Measurements from ENCODE around the gene EIF2D.
A peak's percentile ranks its signal among the peaks of the same experiment; 100 is the strongest.
"Not testable (repeated sequence)": the region's sequence is repeated elsewhere in the genome, so short reads cannot be mapped to it uniquely, and the experiment has no call there.

The EIF2D gene, protein sequence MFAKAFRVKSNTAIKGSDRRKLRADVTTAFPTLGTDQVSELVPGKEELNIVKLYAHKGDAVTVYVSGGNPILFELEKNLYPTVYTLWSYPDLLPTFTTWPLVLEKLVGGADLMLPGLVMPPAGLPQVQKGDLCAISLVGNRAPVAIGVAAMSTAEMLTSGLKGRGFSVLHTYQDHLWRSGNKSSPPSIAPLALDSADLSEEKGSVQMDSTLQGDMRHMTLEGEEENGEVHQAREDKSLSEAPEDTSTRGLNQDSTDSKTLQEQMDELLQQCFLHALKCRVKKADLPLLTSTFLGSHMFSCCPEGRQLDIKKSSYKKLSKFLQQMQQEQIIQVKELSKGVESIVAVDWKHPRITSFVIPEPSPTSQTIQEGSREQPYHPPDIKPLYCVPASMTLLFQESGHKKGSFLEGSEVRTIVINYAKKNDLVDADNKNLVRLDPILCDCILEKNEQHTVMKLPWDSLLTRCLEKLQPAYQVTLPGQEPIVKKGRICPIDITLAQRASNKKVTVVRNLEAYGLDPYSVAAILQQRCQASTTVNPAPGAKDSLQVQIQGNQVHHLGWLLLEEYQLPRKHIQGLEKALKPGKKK

DNA sequence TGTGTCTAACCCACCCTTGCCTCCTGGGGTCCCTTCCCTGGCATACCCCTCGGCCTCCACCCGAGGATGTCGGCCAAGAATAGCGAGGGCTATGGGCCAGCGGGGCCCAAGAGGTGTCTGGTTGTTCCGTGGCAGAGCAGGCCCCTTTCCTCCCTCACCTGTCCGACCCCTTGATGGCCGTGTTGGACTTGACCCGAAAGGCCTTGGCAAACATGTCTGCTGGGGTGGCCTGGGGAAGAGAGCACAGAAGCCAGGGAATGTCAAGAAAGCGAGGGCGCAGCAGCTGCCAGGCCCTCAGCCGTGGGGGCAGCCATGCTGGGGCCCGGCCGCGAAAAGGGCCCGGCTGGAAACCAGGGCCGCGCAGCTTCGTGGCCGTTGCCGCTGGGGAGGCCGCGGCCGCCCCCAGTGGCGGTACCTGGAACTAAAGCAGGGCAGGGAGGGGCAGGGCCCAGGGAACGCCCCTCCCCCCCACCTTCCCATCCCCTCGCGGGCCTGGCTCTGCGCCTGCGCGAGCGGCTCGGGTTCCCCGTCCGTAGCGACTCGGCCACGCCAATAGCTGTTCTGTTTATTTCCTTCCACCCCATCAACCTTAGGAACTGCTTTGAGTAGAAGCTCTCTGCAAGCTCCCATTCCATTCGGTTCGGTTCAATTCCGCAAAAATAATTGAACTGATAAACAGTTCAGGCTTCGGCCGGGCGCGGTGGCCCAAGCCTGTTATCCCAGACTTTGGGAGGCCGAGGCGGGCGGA lies at the start of gene EIF2D:
TSS of gene EIF2D (minus strand) at position 337 of the 748 bp plus-strand sequence. CDS start at position 214, 123 bp downstream.
- DNase-seq: peak; percentile 82

DNA sequence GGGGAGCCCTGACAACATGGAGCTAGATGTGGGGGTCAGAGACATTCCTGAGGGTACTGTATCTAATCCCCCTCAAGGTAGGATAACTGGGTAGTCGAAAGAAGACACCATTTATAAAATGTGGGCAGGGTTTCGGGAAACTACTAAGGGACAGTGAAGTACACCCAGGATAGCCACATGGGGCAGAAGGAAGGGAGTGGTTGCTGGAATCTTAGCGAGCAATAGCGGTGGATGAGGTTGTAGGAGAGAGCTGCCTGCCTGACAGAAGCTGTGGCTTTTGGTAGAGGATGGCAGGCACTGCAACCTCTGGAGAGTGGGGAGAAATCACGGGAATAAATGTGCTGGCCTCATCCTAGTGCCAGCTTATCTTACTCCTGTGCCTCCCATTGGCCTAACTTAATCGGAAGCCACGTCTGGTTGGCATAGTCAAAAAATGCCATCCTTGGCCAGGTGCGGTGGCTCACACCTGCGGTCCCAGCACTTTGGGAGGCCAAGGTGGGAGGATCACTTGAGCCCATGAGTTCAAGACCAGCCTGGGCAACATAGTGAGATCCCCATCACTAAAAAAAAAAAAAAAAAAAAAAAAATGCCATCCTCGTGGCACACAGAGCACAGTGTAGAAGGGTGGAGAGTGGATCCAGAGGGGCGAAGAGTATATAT lies 49.0 kb upstream of the EIF2D start:
- no peak for DNase-seq

DNA sequence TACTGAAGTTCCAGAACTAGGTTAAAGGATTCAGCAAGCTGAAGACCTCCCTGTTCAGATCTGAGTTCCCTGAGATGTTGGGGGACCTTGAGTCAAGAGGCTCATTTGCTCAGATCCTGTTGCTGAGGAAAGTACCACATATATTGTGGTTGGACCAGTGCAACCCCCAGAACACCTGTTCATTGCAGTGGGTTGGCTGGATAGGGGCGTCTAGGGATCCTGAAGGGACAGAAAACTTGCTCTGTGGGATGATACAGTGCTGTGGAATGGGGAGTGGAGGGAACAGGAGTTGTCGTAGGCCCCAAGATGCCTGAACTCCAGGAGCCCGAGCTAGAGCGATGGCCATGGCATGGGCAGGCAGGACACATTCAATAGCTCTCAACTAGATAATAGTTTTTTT lies 47.9 kb upstream of the EIF2D start:
- no peak for DNase-seq

DNA sequence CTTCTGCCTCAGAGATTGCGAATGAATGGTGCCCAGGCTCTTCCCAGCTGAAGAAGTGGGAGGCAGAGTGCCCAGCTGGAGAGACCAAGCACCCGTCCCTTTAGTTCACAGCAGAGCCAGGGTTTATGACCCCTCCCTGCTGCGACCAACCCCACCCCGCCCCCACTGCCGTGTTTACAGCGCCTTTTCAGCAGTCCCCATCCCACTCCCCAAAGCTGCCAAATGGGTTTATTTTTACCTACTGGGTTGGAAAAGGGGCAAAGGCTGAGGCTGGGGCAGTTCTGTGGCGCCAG lies 46.7 kb upstream of the EIF2D start:
- no peak for DNase-seq

DNA sequence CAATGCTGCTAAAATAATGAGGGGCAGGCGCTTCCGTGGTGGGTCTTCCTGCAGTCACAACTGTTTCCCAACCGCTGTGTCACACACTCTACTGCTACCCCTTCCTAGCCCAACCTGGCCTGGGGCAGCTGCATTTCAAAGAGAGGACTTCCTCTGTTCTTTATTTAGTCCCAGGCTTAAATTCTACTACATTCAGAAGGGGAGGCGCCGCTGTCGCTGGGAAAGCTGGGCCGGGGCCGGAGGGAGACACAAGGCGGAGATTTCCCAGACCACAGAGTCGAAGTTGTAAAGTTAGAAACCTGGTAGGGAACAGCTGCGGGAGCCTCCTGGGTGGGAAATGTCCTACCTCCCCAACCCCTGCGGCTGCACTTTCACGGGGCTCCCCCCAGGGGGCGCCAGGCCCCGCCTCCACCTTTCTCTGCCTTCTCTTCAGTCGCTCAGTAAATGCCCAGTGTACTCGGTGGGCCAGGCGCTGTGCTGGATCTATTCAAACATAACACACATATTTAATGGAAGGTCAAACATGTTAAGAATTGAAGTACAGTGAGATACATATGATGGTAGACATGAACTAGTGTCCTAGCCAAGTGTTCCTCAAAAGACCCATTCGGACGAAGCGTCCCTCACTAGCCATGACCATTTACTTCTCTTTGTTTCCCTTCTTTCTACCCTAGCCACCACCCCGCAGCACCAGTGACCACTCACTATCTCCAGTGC lies 46.2 kb upstream of the EIF2D start:
- no peak for DNase-seq

DNA sequence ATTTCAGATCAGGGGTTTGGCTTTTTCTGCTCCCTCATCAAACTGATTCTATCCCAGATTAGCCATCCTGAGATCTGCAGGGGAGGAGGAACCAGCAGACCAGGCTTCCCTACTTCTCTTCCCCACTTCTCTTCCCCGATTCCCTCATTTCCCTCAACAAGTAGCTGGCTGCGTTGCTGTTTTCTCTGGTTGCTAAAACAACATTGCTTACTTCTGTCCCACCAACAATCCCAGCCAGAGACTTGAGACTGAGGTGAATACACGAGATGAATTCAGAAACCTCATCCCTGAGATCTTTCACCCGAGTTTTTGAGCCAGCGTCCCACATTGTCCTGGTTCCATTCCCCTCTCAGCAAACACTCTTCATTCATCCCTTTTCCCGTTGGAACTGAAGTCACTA lies 45.5 kb upstream of the EIF2D start:
- DNase-seq: no peak

DNA sequence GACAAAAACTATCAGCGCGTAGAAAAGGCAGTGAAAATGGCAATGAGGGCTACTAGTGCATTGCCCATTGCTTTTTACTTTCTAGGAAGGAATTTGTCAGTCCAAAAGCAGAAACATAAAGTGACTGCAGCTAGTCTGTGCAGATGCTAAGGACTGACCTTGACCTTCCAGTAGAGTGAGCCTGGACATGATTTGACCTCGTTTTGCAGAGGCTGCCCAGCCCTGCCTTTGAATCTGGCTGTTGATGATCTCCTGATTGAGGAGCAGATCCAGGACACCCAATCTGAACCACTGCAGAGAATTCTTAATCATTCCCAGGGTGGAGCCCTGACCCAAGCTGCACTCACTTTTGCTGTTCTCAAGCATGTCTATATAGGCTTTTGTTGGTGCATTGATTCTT lies 44.7 kb upstream of the EIF2D start:
- DNase-seq: no peak

DNA sequence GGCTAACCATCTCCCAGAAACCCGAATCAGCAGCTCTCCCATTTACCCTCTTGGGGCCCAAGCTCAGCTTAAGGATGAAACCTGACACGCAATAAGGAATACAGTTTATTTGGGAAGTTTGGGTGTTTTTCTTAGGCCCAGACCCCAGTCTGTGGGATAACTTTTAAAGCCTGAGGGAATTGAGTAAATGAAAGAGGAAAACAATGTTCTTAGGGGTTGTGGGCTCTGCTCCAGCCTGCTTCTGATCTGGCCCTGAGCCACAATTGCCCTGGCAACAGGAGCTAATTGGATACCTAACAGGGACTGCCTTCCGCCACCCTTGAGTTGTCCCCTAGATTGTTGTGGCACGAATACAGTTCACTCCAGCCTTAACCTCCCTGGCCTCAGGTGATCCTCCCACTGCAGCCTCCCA lies 43.2 kb upstream of the EIF2D start:
- no peak for DNase-seq

DNA sequence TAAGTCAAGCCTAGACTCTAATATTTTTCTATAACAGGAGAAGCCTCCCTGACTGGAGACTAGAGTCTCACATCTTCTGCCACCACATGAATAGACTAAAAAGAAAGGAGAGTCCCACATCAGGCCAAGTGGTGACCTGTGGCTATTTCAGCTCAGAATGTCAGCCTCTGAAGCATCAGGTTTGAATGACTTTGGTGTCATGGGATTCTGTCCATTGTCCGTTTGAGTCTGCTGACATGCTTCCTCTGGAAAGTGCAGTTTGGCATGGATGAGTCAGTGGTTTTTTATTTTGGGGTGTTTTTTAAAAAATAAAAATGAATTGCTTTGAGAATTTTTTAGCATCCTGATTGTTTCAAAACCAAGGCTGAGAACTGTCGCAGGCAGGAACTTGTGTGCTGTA lies 42.6 kb upstream of the EIF2D start:
- no peak for DNase-seq

DNA sequence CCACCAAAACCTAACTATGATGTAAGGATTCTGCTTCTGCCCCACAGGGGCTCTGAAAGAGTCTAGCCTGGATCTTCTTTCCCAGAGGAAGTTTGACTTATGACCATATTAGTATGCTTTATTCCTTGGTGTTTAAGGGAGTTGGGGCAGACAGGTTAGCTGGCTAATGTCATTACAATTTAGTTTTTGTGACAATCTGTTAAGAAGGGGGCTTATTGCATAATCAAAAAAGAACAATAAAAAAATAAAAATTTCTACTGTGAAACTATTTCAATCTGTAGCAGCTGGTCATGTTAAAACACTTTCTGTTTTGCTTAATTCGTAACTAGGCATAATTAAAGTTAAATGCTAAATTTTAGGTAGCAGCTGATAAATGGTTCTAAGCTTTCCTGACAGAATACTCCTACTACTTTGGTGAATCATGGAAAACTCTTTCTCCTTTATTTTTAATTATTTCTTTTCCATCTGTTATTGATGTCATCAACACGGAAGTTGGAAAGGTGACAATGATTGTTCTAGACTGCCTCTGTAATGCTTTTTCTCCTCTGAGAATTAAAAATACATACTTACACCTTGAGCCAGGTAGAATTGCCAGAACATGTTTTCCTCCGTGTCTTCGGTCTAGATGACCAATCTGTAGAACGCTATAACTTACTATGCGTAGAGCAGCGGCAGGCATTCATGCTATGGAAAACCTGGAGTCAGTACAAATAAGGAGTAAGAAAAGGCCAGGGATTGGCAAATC lies 41.6 kb upstream of the EIF2D start:
- DNase-seq: no peak

DNA sequence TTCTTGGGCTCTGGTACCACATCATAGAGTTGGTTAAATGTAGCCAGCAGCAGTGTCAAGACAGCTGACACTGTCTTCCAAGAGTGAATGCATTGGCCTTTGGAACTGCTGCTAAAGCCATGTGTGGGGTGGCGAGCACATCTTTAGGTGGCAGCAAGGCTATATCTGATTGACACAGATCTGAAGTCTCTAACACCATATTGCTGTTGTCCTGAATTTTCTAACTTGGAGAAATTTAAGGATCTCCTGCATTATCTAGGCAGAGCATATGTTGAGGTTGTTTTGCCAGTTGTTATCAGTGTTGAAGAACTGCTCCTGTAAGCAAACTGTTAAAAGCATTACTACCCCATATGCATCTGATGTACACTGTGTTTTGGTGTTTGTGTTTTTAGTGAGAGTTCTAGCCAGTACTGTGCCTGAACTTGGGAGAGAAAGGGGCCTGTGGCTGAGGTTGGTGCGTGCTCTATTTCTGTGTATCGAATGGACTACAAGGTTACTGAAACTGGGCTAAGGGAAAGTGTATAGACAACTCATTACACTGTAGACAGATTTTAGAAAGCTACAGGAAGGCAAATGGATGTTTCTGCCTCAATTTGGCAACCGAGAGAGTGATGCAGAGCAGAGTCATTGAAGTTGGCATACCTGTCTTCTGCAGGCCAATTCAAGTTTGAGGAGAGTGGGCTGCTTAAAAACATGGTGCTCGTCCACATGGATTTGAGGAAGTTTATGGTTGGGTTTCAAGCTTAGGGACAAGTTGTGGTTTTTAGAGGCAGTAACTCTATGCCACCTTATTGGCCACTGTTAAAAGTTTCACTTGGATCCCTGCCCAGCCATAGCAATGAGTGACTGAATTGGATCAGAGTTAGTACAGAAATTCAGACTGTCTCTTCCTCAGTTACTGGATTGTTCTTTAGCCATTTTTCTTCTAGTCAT lies 40.0 kb upstream of the EIF2D start:
- no peak for DNase-seq

DNA sequence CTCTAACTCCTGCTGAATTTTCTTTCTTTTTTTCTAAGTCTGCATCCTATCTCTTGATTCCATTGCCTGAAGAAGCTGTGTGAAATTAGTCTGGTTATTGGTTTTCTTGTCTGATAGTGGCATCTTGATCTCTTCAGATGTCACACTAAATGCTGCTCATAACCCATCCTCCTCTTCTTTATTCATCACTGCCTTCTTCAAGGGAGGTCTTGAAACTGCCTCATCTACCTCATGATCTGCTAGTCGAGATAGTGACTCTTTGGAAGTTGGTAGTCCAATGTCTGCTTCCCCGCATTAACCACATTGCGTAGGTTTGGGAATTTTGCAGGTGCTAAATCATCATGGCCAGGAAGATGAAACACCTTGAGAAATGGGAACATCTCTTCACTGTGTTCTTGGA lies 38.7 kb upstream of the EIF2D start:
- DNase-seq: no peak

DNA sequence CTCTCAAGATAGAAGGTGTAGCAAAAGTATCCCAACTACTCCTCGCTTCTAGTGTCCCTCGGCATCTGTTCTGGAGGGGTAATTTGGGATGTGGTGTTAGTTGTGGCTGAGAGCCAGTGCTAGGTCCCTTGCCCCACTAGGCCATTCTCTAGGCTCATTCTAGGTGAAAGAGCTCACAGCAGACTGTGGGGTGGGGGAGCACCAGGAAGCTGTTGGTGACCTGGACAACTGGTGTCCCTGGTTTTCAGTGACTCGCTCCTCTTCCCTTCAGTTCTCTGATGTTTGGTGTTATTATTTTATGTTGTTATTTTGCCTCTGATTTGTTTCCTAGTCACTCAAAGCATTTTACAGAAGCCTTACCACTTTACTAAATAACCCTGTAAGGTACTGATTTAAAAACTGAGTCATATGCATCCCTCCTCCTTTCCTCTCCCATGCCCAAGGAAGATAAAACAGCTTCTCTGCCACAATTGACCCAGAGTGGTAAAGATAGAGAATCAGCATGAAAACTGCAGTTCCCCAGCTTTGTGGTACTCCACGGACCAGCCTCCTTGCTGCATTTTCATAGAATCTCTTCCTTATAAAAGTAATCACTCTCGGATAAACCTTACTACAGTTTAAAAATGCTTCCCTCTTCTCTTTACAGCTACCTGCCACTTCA lies 37.1 kb upstream of the EIF2D start:
- DNase-seq: no peak

DNA sequence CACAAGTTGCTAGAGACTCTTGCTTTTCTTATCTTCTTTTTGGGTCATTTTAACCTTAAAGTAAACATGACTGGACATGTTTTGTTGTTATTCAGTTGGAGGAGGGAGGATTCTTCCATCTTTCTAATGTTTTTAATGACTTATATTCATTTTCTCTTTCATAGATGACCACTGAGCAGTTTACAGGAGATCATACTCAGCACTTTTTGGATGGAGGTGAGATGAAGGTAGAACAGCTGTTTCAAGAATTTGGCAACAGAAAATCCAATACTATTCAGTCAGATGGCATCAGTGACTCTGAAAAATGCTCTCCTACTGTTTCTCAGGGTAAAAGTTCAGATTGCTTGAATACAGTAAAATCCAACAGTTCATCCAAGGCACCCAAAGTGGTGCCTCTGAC lies 35.0 kb upstream of the EIF2D start:
- DNase-seq: no peak

DNA sequence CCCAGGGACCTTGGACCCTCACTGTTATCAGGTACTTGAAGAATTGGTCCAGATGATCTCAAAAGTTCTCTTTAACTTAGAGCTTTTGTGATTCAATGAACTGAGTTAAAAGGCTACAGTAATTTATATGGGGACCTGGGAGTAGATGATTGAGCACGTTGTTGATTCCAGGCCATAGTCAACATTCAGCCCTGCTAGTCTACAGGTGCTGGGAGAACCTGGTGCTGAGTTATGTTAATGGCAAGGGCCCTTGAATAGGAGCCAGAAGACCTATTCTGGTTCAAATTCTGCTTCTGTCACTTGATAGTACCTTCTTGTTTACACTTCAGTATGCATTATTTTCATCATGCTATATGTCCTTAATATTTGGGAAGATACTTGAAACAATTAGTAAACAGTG lies 34.2 kb upstream of the EIF2D start:
- no peak for DNase-seq

DNA sequence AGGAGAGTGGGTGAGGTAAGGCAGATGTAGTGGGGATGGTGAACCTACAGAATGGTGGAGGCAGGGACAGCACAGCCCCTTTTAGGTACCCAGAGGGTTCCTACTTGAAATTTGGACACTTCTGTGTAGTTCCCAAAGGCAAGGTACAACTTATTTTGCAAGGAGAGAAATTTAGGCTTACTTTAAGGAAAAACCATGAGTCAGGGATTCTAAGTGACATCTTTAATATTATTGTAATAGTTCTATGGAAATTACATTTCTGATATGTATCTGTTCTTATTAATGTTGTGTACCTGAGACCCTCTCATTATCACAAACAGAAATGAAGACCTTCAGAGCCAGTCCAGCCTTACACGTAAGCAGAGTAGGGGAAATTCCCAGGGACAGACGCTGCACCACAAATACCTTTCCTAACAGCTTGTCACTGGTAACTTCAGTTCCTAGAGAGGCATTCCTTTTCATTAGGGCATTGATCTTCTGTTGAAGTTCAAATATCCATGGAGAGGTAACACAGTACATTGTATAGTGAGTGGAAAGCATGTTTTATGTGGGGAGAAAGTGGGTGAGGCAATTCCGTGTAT lies 30.9 kb upstream of the EIF2D start:
- DNase-seq: no peak

DNA sequence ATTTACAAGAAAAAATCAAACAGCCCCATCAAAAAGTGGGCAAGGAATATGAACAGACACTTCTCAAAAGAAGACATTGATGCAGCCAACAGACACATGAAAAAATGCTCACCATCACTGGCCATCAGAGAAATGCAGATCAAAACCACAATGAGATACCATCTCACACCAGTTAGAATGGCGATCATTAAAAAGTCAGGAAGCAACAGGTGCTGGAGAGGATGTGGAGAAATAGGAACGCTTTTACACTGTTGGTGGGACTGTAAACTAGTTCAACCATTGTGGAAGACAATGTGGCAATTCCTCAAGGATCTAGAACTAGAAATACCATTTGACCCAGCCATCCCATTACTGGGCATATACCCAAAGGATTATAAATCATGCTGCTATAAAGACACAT lies 29.8 kb upstream of the EIF2D start:
- DNase-seq: not testable (repeated sequence)

DNA sequence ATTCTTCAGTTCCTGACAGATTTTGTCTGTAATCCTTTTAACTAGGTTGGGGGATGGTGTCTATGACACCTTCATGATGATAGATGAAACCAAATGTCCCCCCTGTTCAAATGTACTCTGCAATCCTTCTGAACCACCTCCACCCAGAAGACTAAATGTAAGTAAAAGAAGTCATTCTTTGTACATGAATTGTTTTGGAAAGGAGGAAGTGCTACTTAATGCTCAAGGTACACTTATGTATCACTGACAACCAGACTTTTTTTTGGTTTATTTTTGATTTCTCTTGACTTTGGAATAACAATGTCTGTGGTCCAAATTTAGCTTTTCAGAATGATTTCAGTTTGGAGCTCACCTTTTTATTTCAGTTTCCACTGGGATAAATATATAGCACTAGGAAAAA lies 25.3 kb upstream of the EIF2D start:
- no peak for DNase-seq

DNA sequence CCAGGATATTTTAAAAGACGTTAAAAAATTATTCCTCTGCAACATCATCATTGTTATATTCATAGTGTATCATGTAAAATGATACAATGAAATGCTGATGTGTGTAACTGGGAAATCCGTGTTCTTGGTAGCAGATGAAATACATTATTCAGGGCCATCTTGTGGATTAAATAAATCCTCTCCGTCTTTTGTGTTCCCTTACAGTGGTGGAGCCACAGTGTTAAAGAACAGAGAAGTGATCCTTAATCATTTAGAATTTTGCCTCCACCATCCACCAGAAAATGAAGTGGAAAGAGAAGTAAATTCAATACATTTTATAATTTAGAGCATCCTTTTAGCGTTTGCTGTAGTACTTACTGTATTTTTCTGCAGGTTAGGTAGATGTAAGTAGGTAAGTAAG lies 24.4 kb upstream of the EIF2D start:
- DNase-seq: no peak

DNA sequence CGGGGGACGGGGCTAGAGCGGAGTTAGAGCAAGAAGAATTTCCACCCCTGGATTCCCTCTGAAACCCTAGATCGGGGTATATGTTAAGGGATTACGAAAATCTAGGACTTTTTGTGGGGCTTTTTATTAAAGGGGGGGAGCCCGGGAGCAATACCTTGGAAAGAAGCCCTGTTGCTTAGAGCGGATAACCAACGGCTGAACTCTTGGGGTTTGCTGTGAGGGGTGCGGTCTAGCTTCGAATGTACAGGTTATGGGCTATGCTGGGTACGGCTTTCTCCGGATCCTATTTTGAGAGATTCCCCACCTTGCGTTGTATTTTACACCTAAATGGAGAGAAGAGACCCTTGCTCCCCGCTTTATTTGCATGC lies 23.7 kb upstream of the EIF2D start:
- no peak for DNase-seq
